Measurements from ENCODE around the gene UGT2B17. TPM values are rescaled to one million over a fixed set of nuclear protein-coding genes. Genes with fewer than 3 reads are reported as not detected.

The UGT2B17 gene
- total and polyA plus RNA-seq, 2 donors (not counting 3 experiments of a cell fraction or from before 2014, with no cell fraction given), result not detected

- Histone ChIP-seq H2AFZ (ENCODE audit: low read depth, low read length) (no peak overlapping the region), H3K27ac (ENCODE audit: insufficient read depth, low read depth, low read length) (no peak overlapping the region), H3K4me2 (ENCODE audit: insufficient read depth, low read length) (no peak overlapping the region), H3K4me1 (ENCODE audit: control insufficient read depth, extremely low read depth, insufficient read depth, low read length) (no peaks in the 10 kb centered on the region), H4K20me1 (replicated peaks; ENCODE audit: control insufficient read depth, extremely low read depth, insufficient read depth, low read length) (no peaks in the 10 kb centered on the region), H3K9ac (replicated peaks; ENCODE audit: extremely low read depth, insufficient read depth, low read length) (no peak overlapping the region), H3K9me1 (replicated peaks; ENCODE audit: control insufficient read depth, extremely low read depth, insufficient read depth, low read length) (no peaks in the 10 kb centered on the region), H3K27me3 (ENCODE audit: control insufficient read depth in 2 of 2, insufficient read depth in 2 of 2, low read length in 2 of 2) (no peaks in the 10 kb centered on the region), H3K9me3 (replicated peaks; ENCODE audit: control insufficient read depth, insufficient read depth, low read length) (peaks cover 5% of the 10 kb centered on the region), H3K4me3 (replicated peaks in 1 of 3; ENCODE audit: insufficient read depth in 1 of 3, low read depth in 1 of 3, low read length in 3 of 3) (no peak overlapping the region), H3K36me3 (ENCODE audit: control insufficient read depth in 2 of 2, extremely low read depth in 1 of 2, insufficient read depth in 2 of 2, low read length in 2 of 2) (no peaks in the 10 kb centered on the region), H3K79me2 (ENCODE audit: control insufficient read depth, insufficient read depth, low read length) (no peaks in the 10 kb centered on the region)
- intact Hi-C loops (cut with micrococcal nuclease) (no loop called here), dilution Hi-C loops (cut with MboI; ENCODE audit: extremely low pct_ligation_motif_present, low sequenced_read_pairs) (no loop called here)
- DNase-seq (ENCODE audit: low read depth, low spot score) (no peak), FAIRE-seq (no peak)
- CTCF ChIA-PET, result no interaction called here
- no TSS peak for BruUV-seq (replicated peaks)
- TF ChIP-seq GATA2 (IDR thresholded peaks at IDR 0.05; ENCODE audit: insufficient read depth, insufficient read length, low read depth, low read length) (no peak), CTCF (IDR thresholded peaks at IDR 0.05; ENCODE audit: extremely low read depth in 1 of 2, insufficient read depth in 1 of 2, low read depth in 1 of 2, low read length in 2 of 2) (no peak), POLR2A (IDR thresholded peaks at IDR 0.05; ENCODE audit: low read depth, low read length) (no peak), JUN (IDR thresholded peaks at IDR 0.05; ENCODE audit: borderline replicate concordance, insufficient read depth, insufficient read length, low read depth) (no peak), FOS (IDR thresholded peaks at IDR 0.05; ENCODE audit: borderline replicate concordance, insufficient read depth, low read length) (no peak), MAX (IDR thresholded peaks at IDR 0.05; ENCODE audit: insufficient read depth, insufficient read length) (no peak), MYC (IDR thresholded peaks at IDR 0.05; ENCODE audit: low read depth, low read length) (no peak), EZH2 (IDR thresholded peaks at IDR 0.05; ENCODE audit: borderline replicate concordance, low read depth, low read length, severe bottlenecking) (no peak), POLR2AphosphoS5 (IDR thresholded peaks at IDR 0.05; ENCODE audit: insufficient read depth, low read depth, low read length) (no peak)
- POLR2A ChIA-PET, result no interaction called here
Measured at GRCh38 chr4:68582339-68582717, 6.2 kb upstream of the UGT2B17 start.

Measured in endothelial cell of umbilical vein (primary cell).